ENCODE measurements around the gene TNIP2. TPM values are rescaled to one million over a fixed set of nuclear protein-coding genes. Genes with fewer than 3 reads are reported as not detected.

Gene TNIP2
- total RNA-seq, 1 experiment from 2014 or later: 56.5 TPM

DNA sequence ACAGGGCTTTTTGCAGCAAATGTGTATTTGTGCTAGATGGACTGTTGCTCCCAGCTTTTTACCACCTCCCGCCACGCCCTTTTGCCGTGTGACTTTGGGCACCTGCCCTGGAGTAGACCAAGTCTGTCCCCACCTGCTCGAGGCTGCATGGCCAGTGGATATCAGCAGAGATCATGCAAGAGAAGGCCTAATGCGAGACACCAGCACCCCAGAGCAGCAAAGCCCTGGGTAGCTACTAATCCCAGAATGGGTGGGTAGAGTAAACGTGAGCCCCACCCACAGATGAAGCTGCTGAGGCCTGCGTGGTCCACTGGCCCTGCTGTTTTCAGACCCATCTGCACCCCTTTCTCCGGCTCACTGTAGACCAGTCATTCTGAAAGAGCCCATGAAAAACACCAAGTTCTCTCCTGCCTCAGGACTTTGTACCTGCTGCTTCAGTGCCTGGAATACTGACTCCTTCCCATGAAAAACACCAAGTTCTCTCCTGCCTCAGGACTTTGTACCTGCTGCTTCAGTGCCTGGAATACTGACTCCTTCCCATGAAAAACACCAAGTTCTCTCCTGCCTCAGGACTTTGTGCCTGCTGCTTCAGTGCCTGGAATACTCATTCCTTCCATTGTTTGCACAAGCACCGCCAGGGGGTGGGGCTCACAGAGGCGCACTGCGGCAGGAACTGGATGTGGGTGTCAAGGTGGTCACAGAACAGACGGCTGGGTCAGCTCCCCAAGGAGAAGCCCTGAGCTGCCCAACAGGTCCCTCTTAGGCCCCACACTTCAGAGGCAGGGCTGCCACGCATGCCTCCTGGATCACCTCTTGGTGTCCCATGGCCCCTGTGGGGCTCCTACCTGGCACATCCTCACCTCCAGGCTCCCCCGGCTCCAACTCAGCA is 5.1 kb upstream of the TNIP2 start:
- peak; percentile 52 for ATAC-seq
- ChIA-PET CTCF (no interaction called here), POLR2A (ENCODE audit: unreplicated experiment) (no interaction called here)
- Histone ChIP-seq H3K4me1 (ENCODE audit: insufficient read depth, low read length) (no peaks in the 10 kb centered on the region; the same call in 1 of the 2 replicates), H4K20me1 (ENCODE audit: low read length) (no peaks in the 10 kb centered on the region), H3K9ac (ENCODE audit: low read length) (no peak overlapping the region), H3K27me3 (ENCODE audit: low read length) (no peaks in the 10 kb centered on the region), H3K79me2 (ENCODE audit: low read length) (no peaks in the 10 kb centered on the region), H3K4me3 (ENCODE audit: low read length) (no peak overlapping the region), H3K36me3 (ENCODE audit: low read depth, low read length) (no peaks in the 10 kb centered on the region), H3K9me2 (replicated peaks; ENCODE audit: low read length) (no peaks in the 10 kb centered on the region), H3F3A (ENCODE audit: low read length, unreplicated experiment) (no peaks in the 10 kb centered on the region), H3K4me2 (ENCODE audit: low read length) (no peak overlapping the region), H3K27ac (ENCODE audit: low read length) (no peak overlapping the region), H2AFZ (ENCODE audit: low read length) (no peak overlapping the region), H3K9me3 (ENCODE audit: low read length) (no peaks in the 10 kb centered on the region)
- BruUV-seq (replicated peaks): no TSS peak
- intact Hi-C loops (cut with micrococcal nuclease): loop anchor here (10.0 kb wide), 1 partner anchor 84 kb away; the partner anchor contains the start of gene ADD1
- TF ChIP-seq, protein P1, sequence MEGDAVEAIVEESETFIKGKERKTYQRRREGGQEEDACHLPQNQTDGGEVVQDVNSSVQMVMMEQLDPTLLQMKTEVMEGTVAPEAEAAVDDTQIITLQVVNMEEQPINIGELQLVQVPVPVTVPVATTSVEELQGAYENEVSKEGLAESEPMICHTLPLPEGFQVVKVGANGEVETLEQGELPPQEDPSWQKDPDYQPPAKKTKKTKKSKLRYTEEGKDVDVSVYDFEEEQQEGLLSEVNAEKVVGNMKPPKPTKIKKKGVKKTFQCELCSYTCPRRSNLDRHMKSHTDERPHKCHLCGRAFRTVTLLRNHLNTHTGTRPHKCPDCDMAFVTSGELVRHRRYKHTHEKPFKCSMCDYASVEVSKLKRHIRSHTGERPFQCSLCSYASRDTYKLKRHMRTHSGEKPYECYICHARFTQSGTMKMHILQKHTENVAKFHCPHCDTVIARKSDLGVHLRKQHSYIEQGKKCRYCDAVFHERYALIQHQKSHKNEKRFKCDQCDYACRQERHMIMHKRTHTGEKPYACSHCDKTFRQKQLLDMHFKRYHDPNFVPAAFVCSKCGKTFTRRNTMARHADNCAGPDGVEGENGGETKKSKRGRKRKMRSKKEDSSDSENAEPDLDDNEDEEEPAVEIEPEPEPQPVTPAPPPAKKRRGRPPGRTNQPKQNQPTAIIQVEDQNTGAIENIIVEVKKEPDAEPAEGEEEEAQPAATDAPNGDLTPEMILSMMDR (conservative IDR thresholded peaks at IDR 0.05; ENCODE audit: low read depth, low read length): no peak
- TF ChIP-seq EZH2phosphoT487 (IDR thresholded peaks at IDR 0.05; ENCODE audit: borderline replicate concordance, low read length): no peak
- TF ChIP-seq EZH2 (IDR thresholded peaks at IDR 0.05; ENCODE audit: low read length, unreplicated experiment): no peak
- DNase-seq: peak; percentile 35

DNA sequence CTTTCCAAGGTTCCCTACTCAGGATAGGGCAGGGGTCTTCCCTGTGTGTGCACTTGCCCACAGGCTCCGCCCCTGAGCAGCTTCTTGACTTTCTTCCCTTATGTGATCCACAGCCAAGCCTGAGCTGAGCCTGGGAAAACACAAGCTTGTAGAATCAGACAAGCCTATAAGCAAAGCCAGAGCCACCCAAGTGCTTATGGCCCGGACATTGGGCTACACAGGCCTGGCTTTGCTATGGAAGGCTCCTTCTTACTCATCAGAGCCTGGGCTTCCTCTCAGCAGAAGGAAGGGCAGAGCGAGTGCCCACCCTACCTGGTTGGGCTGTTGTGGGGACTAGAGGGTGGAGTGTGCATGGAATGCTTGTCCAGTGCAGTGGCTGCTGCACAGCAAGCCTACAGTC is 1.3 kb upstream of the TNIP2 start:
- no peak for DNase-seq
- H3K4me3 ChIP-seq (ENCODE audit: low read length): no peak overlapping the region
- ChIA-PET CTCF (interaction anchor here (0.6 kb wide), 1 partner anchor 583 kb away, joined by 5 read pairs; no protein-coding TSS in a partner anchor), POLR2A (ENCODE audit: unreplicated experiment) (no interaction called here)
- TF ChIP-seq EZH2 (IDR thresholded peaks at IDR 0.05; ENCODE audit: low read length, unreplicated experiment) (no peak), EZH2phosphoT487 (IDR thresholded peaks at IDR 0.05; ENCODE audit: borderline replicate concordance, low read length) (no peak)
- TF ChIP-seq, protein P1 (conservative IDR thresholded peaks at IDR 0.05; ENCODE audit: low read depth, low read length): no peak
- no peak overlapping the region for H2AFZ ChIP-seq (ENCODE audit: low read length)
- H3K4me1 ChIP-seq (ENCODE audit: insufficient read depth, low read length): peaks cover 6% of the 10 kb centered on the region; the same call in 1 of the 2 replicates
- intact Hi-C loops (cut with micrococcal nuclease): no loop called here
- H3F3A ChIP-seq (ENCODE audit: low read length, unreplicated experiment): no peaks in the 10 kb centered on the region
- no peaks in the 10 kb centered on the region for H3K27me3 ChIP-seq (ENCODE audit: low read length)
- no TSS peak for BruUV-seq (replicated peaks)
- H3K9ac ChIP-seq (ENCODE audit: low read length): no peak overlapping the region
- peaks cover 8% of the 10 kb centered on the region; the same call in 1 of the 2 replicates for H4K20me1 ChIP-seq (ENCODE audit: low read length)
- H3K27ac ChIP-seq (ENCODE audit: low read length): no peak overlapping the region
- no peaks in the 10 kb centered on the region for H3K36me3 ChIP-seq (ENCODE audit: low read depth, low read length)
- ATAC-seq: no peak
- no peak overlapping the region for H3K4me2 ChIP-seq (ENCODE audit: low read length)
- peaks cover 31% of the 10 kb centered on the region for H3K79me2 ChIP-seq (ENCODE audit: low read length)
- no peaks in the 10 kb centered on the region for H3K9me3 ChIP-seq (ENCODE audit: low read length)
- H3K9me2 ChIP-seq (replicated peaks; ENCODE audit: low read length): no peaks in the 10 kb centered on the region
